ENCODE data around the gene NAP1L4.

NAP1L4 gene

GRCh38 chr11:2919837-2920236 lies 72.3 kb downstream of the NAP1L4 start:
- no peak for TF ChIP-seq CTCF (conservative IDR thresholded peaks at IDR 0.05; ENCODE audit: low read depth, low read length)
- Histone ChIP-seq H3K36me3 (ENCODE audit: insufficient read depth) (no peaks in the 10 kb centered on the region), H3K9ac (no peak overlapping the region), H3K4me2 (no peak overlapping the region), H3K4me3 (IDR thresholded peaks at IDR 0.05; ENCODE audit: insufficient read depth, low read depth, low read length) (no peak overlapping the region), H3K4me1 (ENCODE audit: low read depth, poor library complexity, severe bottlenecking) (no peaks in the 10 kb centered on the region), H3K27ac (no peak overlapping the region), H2AFZ (ENCODE audit: low read depth) (no peak overlapping the region), H3K27me3 (ENCODE audit: insufficient read depth, low read depth) (peaks cover 6% of the 10 kb centered on the region; the same call in 1 of the 2 replicates), H4K20me1 (ENCODE audit: insufficient read depth) (no peaks in the 10 kb centered on the region), H3K79me2 (ENCODE audit: insufficient read depth, low read depth) (no peaks in the 10 kb centered on the region)

GRCh38 chr11:2919188-2919587 lies 72.9 kb downstream of the NAP1L4 start:
- Histone ChIP-seq H3K4me3 (IDR thresholded peaks at IDR 0.05; ENCODE audit: insufficient read depth, low read depth, low read length) (no peak overlapping the region), H4K20me1 (ENCODE audit: insufficient read depth) (no peaks in the 10 kb centered on the region), H3K27me3 (ENCODE audit: insufficient read depth, low read depth) (peaks cover 6% of the 10 kb centered on the region; the same call in 1 of the 2 replicates), H3K36me3 (ENCODE audit: insufficient read depth) (no peaks in the 10 kb centered on the region), H3K4me2 (no peak overlapping the region), H3K79me2 (ENCODE audit: insufficient read depth, low read depth) (no peaks in the 10 kb centered on the region), H3K27ac (no peak overlapping the region), H2AFZ (ENCODE audit: low read depth) (no peak overlapping the region), H3K9ac (no peak overlapping the region), H3K4me1 (ENCODE audit: low read depth, poor library complexity, severe bottlenecking) (no peaks in the 10 kb centered on the region)
- no peak for TF ChIP-seq CTCF (conservative IDR thresholded peaks at IDR 0.05; ENCODE audit: low read depth, low read length)

GRCh38 chr11:2917842-2918490 lies 74.2 kb downstream of the NAP1L4 start:
- H3K79me2 ChIP-seq (ENCODE audit: insufficient read depth, low read depth), result no peaks in the 10 kb centered on the region
- no peaks in the 10 kb centered on the region for H3K4me1 ChIP-seq (ENCODE audit: low read depth, poor library complexity, severe bottlenecking)
- no peaks in the 10 kb centered on the region for H4K20me1 ChIP-seq (ENCODE audit: insufficient read depth)
- H3K27me3 ChIP-seq (ENCODE audit: insufficient read depth, low read depth), result peaks cover 6% of the 10 kb centered on the region; the same call in 1 of the 2 replicates
- no peak overlapping the region for H3K4me2 ChIP-seq
- no peak overlapping the region for H2AFZ ChIP-seq (ENCODE audit: low read depth)
- TF ChIP-seq CTCF (conservative IDR thresholded peaks at IDR 0.05; ENCODE audit: low read depth, low read length), result no peak
- H3K9ac ChIP-seq, result no peak overlapping the region
- no peak overlapping the region for H3K27ac ChIP-seq
- H3K36me3 ChIP-seq (ENCODE audit: insufficient read depth), result no peaks in the 10 kb centered on the region
- no peak overlapping the region for H3K4me3 ChIP-seq (IDR thresholded peaks at IDR 0.05; ENCODE audit: insufficient read depth, low read depth, low read length)

- no peaks in the 10 kb centered on the region for H3K79me2 ChIP-seq (ENCODE audit: insufficient read depth, low read depth)
- no peak overlapping the region for H2AFZ ChIP-seq (ENCODE audit: low read depth)
- H3K4me3 ChIP-seq (IDR thresholded peaks at IDR 0.05; ENCODE audit: insufficient read depth, low read depth, low read length), result no peak overlapping the region
- no peaks in the 10 kb centered on the region for H4K20me1 ChIP-seq (ENCODE audit: insufficient read depth)
- no peaks in the 10 kb centered on the region for H3K36me3 ChIP-seq (ENCODE audit: insufficient read depth)
- no peak overlapping the region for H3K9ac ChIP-seq
- H3K27ac ChIP-seq, result no peak overlapping the region
- TF ChIP-seq CTCF (conservative IDR thresholded peaks at IDR 0.05; ENCODE audit: low read depth, low read length), result no peak
- H3K27me3 ChIP-seq (ENCODE audit: insufficient read depth, low read depth), result peaks cover 6% of the 10 kb centered on the region; the same call in 1 of the 2 replicates
- H3K4me1 ChIP-seq (ENCODE audit: low read depth, poor library complexity, severe bottlenecking), result no peaks in the 10 kb centered on the region
- H3K4me2 ChIP-seq, result no peak overlapping the region
These were observed 75.1 kb downstream of the NAP1L4 start for GRCh38 chr11:2916892-2917645.

All from KMS-11 (cell line).